GM21786 (cell line): ENCODE data around the gene FZD7.

ENCODE experiments used
- ATAC-seq: cut with Tn5 transposase; IDR thresholded peaks from one replicate; pipeline ENCODE4 v1.9.1; 2021; ENCODE audit not compliant: unreplicated experiment

The FZD7 gene

GRCh38 chr2:202033317-202034248 lies at the start of gene FZD7:
Gene FZD7, plus strand, starts transcription at chr2:202033855. Its CDS starts 793 bp downstream, at chr2:202034648.
- peak; percentile 79 for ATAC-seq

- ATAC-seq = no peak
Observed at GRCh38 chr2:201984333-201984732, 49.3 kb upstream of the FZD7 start.

- ATAC-seq = no peak
Observed at GRCh38 chr2:201984800-201985525, 48.7 kb upstream of the FZD7 start.

- no peak for ATAC-seq
Observed at GRCh38 chr2:201985728-201986462, 47.8 kb upstream of the FZD7 start.

GRCh38 chr2:201986463-201986735 lies 47.3 kb upstream of the FZD7 start:
- no peak for ATAC-seq

- no peak for ATAC-seq
Observed at GRCh38 chr2:201987426-201987825, 46.2 kb upstream of the FZD7 start.

- no peak for ATAC-seq
Observed at GRCh38 chr2:201990069-201990468, 43.6 kb upstream of the FZD7 start.

- ATAC-seq = no peak
Observed at GRCh38 chr2:201992960-201993359, 40.7 kb upstream of the FZD7 start.

GRCh38 chr2:201994973-201995638 lies 38.5 kb upstream of the FZD7 start:
- ATAC-seq = no peak

- ATAC-seq = no peak
Observed at GRCh38 chr2:201996006-201996405, 37.6 kb upstream of the FZD7 start.

GRCh38 chr2:201996679-201997314 lies 36.9 kb upstream of the FZD7 start:
- no peak for ATAC-seq

- ATAC-seq = no peak
Observed at GRCh38 chr2:201999279-201999678, 34.4 kb upstream of the FZD7 start.

GRCh38 chr2:202001826-202002225 lies 31.8 kb upstream of the FZD7 start:
- ATAC-seq = no peak

- no peak for ATAC-seq
Observed at GRCh38 chr2:202002381-202002780, 31.3 kb upstream of the FZD7 start.

GRCh38 chr2:202005272-202005887 lies 28.3 kb upstream of the FZD7 start:
- peak; percentile 51 for ATAC-seq

- no peak for ATAC-seq
Observed at GRCh38 chr2:202006301-202006700, 27.4 kb upstream of the FZD7 start.

- no peak for ATAC-seq
Observed at GRCh38 chr2:202007015-202007982, 26.4 kb upstream of the FZD7 start.

- ATAC-seq = no peak
Observed at GRCh38 chr2:202007983-202008354, 25.7 kb upstream of the FZD7 start.

GRCh38 chr2:202009019-202009481 lies 24.6 kb upstream of the FZD7 start:
- no peak for ATAC-seq
